Neural progenitor cell (in vitro differentiated cells): Measurements from ENCODE around the gene DELE1. TPM values are rescaled to one million over a fixed set of nuclear protein-coding genes. Genes with fewer than 3 reads are reported as not detected.
"Not testable (repeated sequence)": the region's sequence is repeated elsewhere in the genome, so short reads cannot be mapped to it uniquely, and the experiment has no call there.

ENCODE experiments used
- DNase-seq: peaks from one replicate; pipeline ENCODE4 v3.0.0-alpha.2; 2016; ENCODE audit warnings: low spot score
- H2AFZ ChIP-seq: fragments of 200-600 bp; sonication (generic); replicated peaks from 2 replicates; pipeline ENCODE4 v1.6.1; 2016; ENCODE audit warnings: antibody characterized with exemption
- H3F3A ChIP-seq: fragments of 200-600 bp; sonication (generic); 2 replicates; pipeline ENCODE4 v1.6.1; 2016; ENCODE audit warnings: antibody characterized with exemption, low read depth
- H3K27ac ChIP-seq: fragments of 200-600 bp; sonication (generic); 2 replicates; pipeline ENCODE4 v1.5.1; 2016; ENCODE audit warnings: mild to moderate bottlenecking
- H3K27me3 ChIP-seq: fragments of 200-600 bp; sonication (generic); 2 replicates; pipeline ENCODE4 v1.6.1; 2016; ENCODE audit warnings: mild to moderate bottlenecking, moderate library complexity
- H3K36me3 ChIP-seq: fragments of 200-600 bp; sonication (generic); 2 replicates; pipeline ENCODE4 v1.5.1; 2016
- H3K4me1 ChIP-seq: fragments of 200-600 bp; sonication (generic); 2 replicates; pipeline ENCODE4 v1.6.1; 2016; ENCODE audit warnings: mixed run types
- H3K4me2 ChIP-seq: fragments of 200-600 bp; sonication (generic); 2 replicates; pipeline ENCODE4 v1.6.1; 2016
- H3K4me3 ChIP-seq: fragments of 200-600 bp; sonication (generic); 2 replicates; pipeline ENCODE4 v1.5.1; 2016
- H3K79me2 ChIP-seq: fragments of 200-600 bp; sonication (generic); 2 replicates; pipeline ENCODE4 v1.6.1; 2016; ENCODE audit warnings: low read depth
- H3K9ac ChIP-seq: fragments of 200-600 bp; sonication (generic); 2 replicates; pipeline ENCODE4 v1.6.1; 2016
- H3K9me3 ChIP-seq: fragments of 200-600 bp; sonication (generic); 2 replicates; pipeline ENCODE4 v1.5.1; 2016; ENCODE audit warnings: low read depth
- H4K20me1 ChIP-seq: fragments of 200-600 bp; sonication (generic); 2 replicates; pipeline ENCODE4 v1.6.1; 2016; ENCODE audit warnings: low read depth
- H3K27ac Mint-ChIP-seq: 3 replicates; pipeline ENCODE4 v1.8.0; 2021; ENCODE audit warnings: mixed read lengths
- H3K27me3 Mint-ChIP-seq: 2 replicates; pipeline ENCODE4 v1.8.0; 2022; ENCODE audit warnings: low read depth, mild to moderate bottlenecking, inconsistent platforms, moderate library complexity, mixed read lengths; ENCODE audit not compliant: insufficient read depth
- H3K36me3 Mint-ChIP-seq: 3 replicates; pipeline ENCODE4 v1.8.0; 2021; ENCODE audit warnings: mixed read lengths
- H3K4me1 Mint-ChIP-seq: 3 replicates; pipeline ENCODE4 v1.8.0; 2021; ENCODE audit warnings: mixed read lengths
- H3K4me3 Mint-ChIP-seq: 3 replicates; pipeline ENCODE4 v1.8.0; 2021; ENCODE audit warnings: mild to moderate bottlenecking, moderate library complexity, mixed read lengths
- H3K9me3 Mint-ChIP-seq: 3 replicates; pipeline ENCODE4 v1.8.0; 2020; ENCODE audit warnings: mixed read lengths
- EZH2 ChIP-seq: fragments of 200-600 bp; sonication (generic); IDR thresholded peaks from 2 replicates; pipeline ENCODE4 v1.6.1; 2017; ENCODE audit warnings: antibody characterized with exemption, mild to moderate bottlenecking, moderate library complexity
- EZH2phosphoT487 ChIP-seq: fragments of 200-600 bp; sonication (generic); IDR thresholded peaks from 2 replicates; pipeline ENCODE4 v1.6.1; 2017; ENCODE audit warnings: antibody characterized with exemption
- total RNA-seq: library from RNA; depleted of rRNA; stranded (reverse); fragments of >200 nt; gene quantifications from 2 replicates; pipeline ENCODE4 v1.2.3, GENCODE V29; 2015; ENCODE audit warnings: low replicate concordance
- TF ChIP-seq, protein P1 (sequence below): fragments of 200-600 bp; sonication (generic); IDR thresholded peaks from 2 replicates; pipeline ENCODE4 v1.5.1; 2017; ENCODE audit warnings: antibody characterized with exemption, mild to moderate bottlenecking

Gene DELE1
- total RNA-seq, 1 donor from 2014 or later: 47.7 TPM

DNA sequence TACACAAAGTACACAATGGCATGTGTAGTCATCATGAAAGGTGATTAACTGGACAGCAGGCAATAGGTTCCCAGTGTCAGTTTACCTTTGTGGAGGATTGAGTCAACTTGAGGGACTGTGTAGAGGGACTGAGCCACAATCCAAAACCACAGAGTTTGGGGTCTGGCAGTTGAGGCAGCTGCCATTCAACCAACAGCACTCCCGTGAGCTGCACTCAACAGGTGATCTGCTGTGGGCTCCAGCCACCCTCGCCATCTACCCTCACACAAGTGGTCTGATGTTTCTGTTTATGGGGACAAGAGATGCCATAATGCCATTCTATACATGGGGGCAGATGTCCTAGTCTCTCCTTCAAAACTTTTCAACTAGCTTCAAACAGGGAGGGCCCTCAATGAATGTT lies 2.9 kb upstream of the DELE1 start:
- peaks cover 24% of the 10 kb centered on the region for H3F3A ChIP-seq
- no peak overlapping the region for H3K27ac ChIP-seq
- no peak overlapping the region for H3K4me2 ChIP-seq
- peaks cover 6% of the 10 kb centered on the region for H3K4me1 ChIP-seq
- H3K9ac ChIP-seq: no peak overlapping the region
- peaks cover 24% of the 10 kb centered on the region for H3K79me2 ChIP-seq
- TF ChIP-seq EZH2phosphoT487 (no peak), EZH2 (no peak)
- TF ChIP-seq, protein P1, sequence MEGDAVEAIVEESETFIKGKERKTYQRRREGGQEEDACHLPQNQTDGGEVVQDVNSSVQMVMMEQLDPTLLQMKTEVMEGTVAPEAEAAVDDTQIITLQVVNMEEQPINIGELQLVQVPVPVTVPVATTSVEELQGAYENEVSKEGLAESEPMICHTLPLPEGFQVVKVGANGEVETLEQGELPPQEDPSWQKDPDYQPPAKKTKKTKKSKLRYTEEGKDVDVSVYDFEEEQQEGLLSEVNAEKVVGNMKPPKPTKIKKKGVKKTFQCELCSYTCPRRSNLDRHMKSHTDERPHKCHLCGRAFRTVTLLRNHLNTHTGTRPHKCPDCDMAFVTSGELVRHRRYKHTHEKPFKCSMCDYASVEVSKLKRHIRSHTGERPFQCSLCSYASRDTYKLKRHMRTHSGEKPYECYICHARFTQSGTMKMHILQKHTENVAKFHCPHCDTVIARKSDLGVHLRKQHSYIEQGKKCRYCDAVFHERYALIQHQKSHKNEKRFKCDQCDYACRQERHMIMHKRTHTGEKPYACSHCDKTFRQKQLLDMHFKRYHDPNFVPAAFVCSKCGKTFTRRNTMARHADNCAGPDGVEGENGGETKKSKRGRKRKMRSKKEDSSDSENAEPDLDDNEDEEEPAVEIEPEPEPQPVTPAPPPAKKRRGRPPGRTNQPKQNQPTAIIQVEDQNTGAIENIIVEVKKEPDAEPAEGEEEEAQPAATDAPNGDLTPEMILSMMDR: no peak
- no peaks in the 10 kb centered on the region for H4K20me1 ChIP-seq
- Mint-ChIP-seq H3K27ac (no peak overlapping the region), H3K36me3 (peaks cover 4% of the 10 kb centered on the region), H3K4me1 (peaks cover 15% of the 10 kb centered on the region), H3K9me3 (no peaks in the 10 kb centered on the region), H3K27me3 (peaks cover under 1% of the 10 kb centered on the region), H3K4me3 (no peak overlapping the region)
- peaks cover 8% of the 10 kb centered on the region for H3K27me3 ChIP-seq
- no peak overlapping the region for H2AFZ ChIP-seq
- no peaks in the 10 kb centered on the region for H3K9me3 ChIP-seq
- H3K36me3 ChIP-seq: no peaks in the 10 kb centered on the region
- H3K4me3 ChIP-seq: no peak overlapping the region
- DNase-seq: no peak

DNA sequence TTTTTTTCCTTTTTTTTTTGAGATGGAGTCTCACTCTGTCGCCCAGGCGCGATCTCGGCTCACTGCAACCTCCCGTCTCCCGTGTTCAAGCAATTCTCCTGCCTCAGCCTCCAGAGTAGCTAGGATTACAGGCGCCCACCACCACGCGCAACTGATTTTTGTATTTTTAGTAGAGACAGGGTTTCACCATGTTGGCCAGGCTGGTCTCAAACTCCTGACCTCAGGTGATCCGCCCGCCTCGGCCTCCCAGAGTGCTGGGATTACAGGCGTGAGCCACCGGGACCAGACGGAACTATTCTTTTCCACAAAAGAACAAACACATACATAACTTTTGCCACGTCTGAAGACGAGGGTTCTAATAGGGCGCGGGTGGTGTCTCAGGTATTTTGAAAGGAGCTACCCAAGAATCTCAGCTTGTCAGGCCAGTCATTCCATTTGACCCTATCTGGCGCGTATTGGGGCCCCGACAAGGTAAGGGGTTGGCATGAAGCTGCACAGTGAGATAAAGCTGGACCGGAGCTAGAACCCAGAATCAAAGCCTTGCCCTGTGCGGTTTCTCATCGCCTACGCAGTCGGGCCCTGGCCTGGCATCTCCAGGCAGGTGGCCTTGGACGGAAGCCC lies 734 bp upstream of the DELE1 start:
- H4K20me1 ChIP-seq, H3K36me3 Mint-ChIP-seq, H3K27ac ChIP-seq, H3K9me3 ChIP-seq, H3K4me1 ChIP-seq, H3K9me3 Mint-ChIP-seq, H3K27me3 ChIP-seq, H3K27me3 Mint-ChIP-seq, DNase-seq, H3K36me3 ChIP-seq: not testable (repeated sequence)
- H3K4me3 ChIP-seq: peak overlapping the region; percentile 77
- H3K9ac ChIP-seq: peak overlapping the region; percentile 82
- peaks cover 16% of the 10 kb centered on the region for H3F3A ChIP-seq
- H3K4me2 ChIP-seq: peak overlapping the region; percentile 94
- Mint-ChIP-seq H3K4me1 (peaks cover 15% of the 10 kb centered on the region), H3K27ac (peak overlapping the region; percentile 46), H3K4me3 (peak overlapping the region; percentile 88)
- H3K79me2 ChIP-seq: peaks cover 28% of the 10 kb centered on the region
- peak overlapping the region; percentile 98 for H2AFZ ChIP-seq

DNA sequence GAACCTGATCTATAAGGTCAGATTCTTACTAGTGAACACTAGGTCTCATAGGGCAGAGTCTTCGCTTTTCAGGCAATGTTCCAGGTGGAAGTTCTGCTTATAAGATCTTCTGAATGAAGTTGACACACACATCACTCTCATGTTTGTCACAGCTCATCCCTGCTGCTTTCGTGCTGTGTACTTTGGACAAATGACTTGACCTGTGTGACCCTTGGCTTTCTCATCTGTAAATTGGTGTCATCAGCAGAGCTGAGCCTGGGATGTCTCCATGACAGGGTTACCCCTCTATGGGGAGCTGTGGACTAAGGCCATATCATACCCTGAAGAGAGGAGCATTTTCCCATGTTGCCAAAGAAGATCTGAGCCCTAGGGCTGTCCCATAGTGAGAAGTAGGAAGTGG lies 2.8 kb downstream of the DELE1 start:
- Mint-ChIP-seq H3K27ac (no peak overlapping the region), H3K4me3 (no peak overlapping the region), H3K4me1 (peaks cover 15% of the 10 kb centered on the region), H3K9me3 (no peaks in the 10 kb centered on the region), H3K36me3 (peaks cover 22% of the 10 kb centered on the region), H3K27me3 (peaks cover 2% of the 10 kb centered on the region)
- H3F3A ChIP-seq: peaks cover 12% of the 10 kb centered on the region
- H3K27me3 ChIP-seq: no peaks in the 10 kb centered on the region
- TF ChIP-seq, protein P1: no peak
- TF ChIP-seq EZH2 (no peak), EZH2phosphoT487 (no peak)
- no peak overlapping the region for H2AFZ ChIP-seq
- no peak for DNase-seq
- H4K20me1 ChIP-seq: peaks cover 5% of the 10 kb centered on the region
- H3K27ac ChIP-seq: no peak overlapping the region
- no peak overlapping the region for H3K4me2 ChIP-seq
- no peaks in the 10 kb centered on the region for H3K9me3 ChIP-seq
- peaks cover 6% of the 10 kb centered on the region for H3K4me1 ChIP-seq
- H3K4me3 ChIP-seq: no peak overlapping the region
- H3K36me3 ChIP-seq: no peaks in the 10 kb centered on the region
- H3K9ac ChIP-seq: no peak overlapping the region
- H3K79me2 ChIP-seq: peaks cover 28% of the 10 kb centered on the region

DNA sequence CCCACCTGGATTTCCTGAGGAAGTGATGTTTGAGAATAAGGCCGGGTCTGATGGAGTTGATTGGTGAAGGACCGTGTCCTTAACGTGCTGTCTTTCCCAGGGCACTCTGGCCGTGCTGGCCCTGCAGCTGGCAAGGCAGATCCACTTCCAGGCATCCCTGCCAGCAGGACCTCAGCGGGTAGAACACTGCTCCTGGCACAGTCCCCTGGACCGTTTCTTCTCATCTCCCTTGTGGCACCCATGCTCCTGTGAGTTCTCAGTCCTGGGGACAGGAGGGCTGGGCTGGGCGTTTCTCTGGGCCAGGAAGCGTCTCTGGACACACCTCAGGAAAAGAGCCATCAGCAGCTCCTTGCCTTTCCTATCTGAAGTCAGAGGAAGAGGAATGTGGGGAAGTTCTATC lies 4.4 kb downstream of the DELE1 start:
- Histone ChIP-seq H2AFZ (no peak overlapping the region), H3K27ac (no peak overlapping the region), H4K20me1 (peaks cover 5% of the 10 kb centered on the region), H3K4me1 (peaks cover 6% of the 10 kb centered on the region), H3K79me2 (peaks cover 23% of the 10 kb centered on the region), H3K4me3 (no peak overlapping the region), H3K9ac (no peak overlapping the region), H3K27me3 (no peaks in the 10 kb centered on the region), H3K36me3 (peaks cover 3% of the 10 kb centered on the region), H3F3A (peaks cover 9% of the 10 kb centered on the region), H3K9me3 (no peaks in the 10 kb centered on the region), H3K4me2 (no peak overlapping the region)
- Mint-ChIP-seq H3K9me3 (no peaks in the 10 kb centered on the region), H3K27ac (no peak overlapping the region), H3K36me3 (peaks cover 24% of the 10 kb centered on the region), H3K4me3 (no peak overlapping the region), H3K27me3 (peaks cover 2% of the 10 kb centered on the region), H3K4me1 (peaks cover 10% of the 10 kb centered on the region)
- DNase-seq: no peak
- TF ChIP-seq EZH2 (no peak), EZH2phosphoT487 (no peak)
- TF ChIP-seq, protein P1: no peak
